NCI-H128 (cell line): ENCODE measurements around the gene FBLL1.
"Not testable (repeated sequence)": the region's sequence is repeated elsewhere in the genome, so short reads cannot be mapped to it uniquely, and the experiment has no call there.

Experiments
- DNase-seq: peaks from one replicate; lab custom pipeline; 2025; ENCODE audit not compliant: unreplicated experiment; lab: John Stamatoyannopoulos, UW

The FBLL1 gene

GRCh38 chr5:168528521-168529373, at the start of gene FBLL1:
TSS of gene FBLL1 (plus strand) at chr5:168529305. CDS start at chr5:168529505, 200 bp downstream.
- peak; percentile 6 for DNase-seq

- DNase-seq: no peak
These were observed 48.5 kb upstream of the FBLL1 start for GRCh38 chr5:168480601-168481000.

- DNase-seq: no peak
These were observed 47.7 kb upstream of the FBLL1 start for GRCh38 chr5:168481330-168481788.

GRCh38 chr5:168482361-168482760, 46.7 kb upstream of the FBLL1 start:
- DNase-seq: no peak

- DNase-seq: peak; percentile 14
These were observed 42.8 kb upstream of the FBLL1 start, which contains the start of gene RARS1 for GRCh38 chr5:168486136-168486879. TSS of gene RARS1 (plus strand) at chr5:168486471. CDS start at chr5:168486499, 28 bp downstream.

GRCh38 chr5:168489059-168489458, 40.0 kb upstream of the FBLL1 start:
- DNase-seq: no peak

GRCh38 chr5:168494057-168494555, 35.0 kb upstream of the FBLL1 start:
- no peak for DNase-seq

GRCh38 chr5:168502563-168503237, 26.4 kb upstream of the FBLL1 start:
- DNase-seq: no peak

GRCh38 chr5:168513861-168514428, 15.2 kb upstream of the FBLL1 start:
- no peak for DNase-seq

- no peak for DNase-seq
These were observed 3.2 kb upstream of the FBLL1 start for GRCh38 chr5:168525856-168526255.

- DNase-seq: no peak
These were observed 1.3 kb upstream of the FBLL1 start for GRCh38 chr5:168527756-168528295.

GRCh38 chr5:168529374-168530234, 499 bp downstream of the FBLL1 start:
- no peak for DNase-seq

- no peak for DNase-seq
These were observed 1.6 kb downstream of the FBLL1 start for GRCh38 chr5:168530621-168531150.

- DNase-seq: no peak
These were observed 2.1 kb downstream of the FBLL1 start for GRCh38 chr5:168531191-168531590.

- no peak for DNase-seq
These were observed 3.1 kb downstream of the FBLL1 start for GRCh38 chr5:168531987-168532864.

- DNase-seq: not testable (repeated sequence)
These were observed 5.2 kb downstream of the FBLL1 start for GRCh38 chr5:168534351-168534750.

- no peak for DNase-seq
These were observed 8.1 kb downstream of the FBLL1 start for GRCh38 chr5:168537176-168537575.

GRCh38 chr5:168549554-168549953, 20.4 kb downstream of the FBLL1 start:
- no peak for DNase-seq
